Measurements from ENCODE around the gene PDSS2.
"Not testable (repeated sequence)": the region's sequence is repeated elsewhere in the genome, so short reads cannot be mapped to it uniquely, and the experiment has no call there.

Gene PDSS2

DNA sequence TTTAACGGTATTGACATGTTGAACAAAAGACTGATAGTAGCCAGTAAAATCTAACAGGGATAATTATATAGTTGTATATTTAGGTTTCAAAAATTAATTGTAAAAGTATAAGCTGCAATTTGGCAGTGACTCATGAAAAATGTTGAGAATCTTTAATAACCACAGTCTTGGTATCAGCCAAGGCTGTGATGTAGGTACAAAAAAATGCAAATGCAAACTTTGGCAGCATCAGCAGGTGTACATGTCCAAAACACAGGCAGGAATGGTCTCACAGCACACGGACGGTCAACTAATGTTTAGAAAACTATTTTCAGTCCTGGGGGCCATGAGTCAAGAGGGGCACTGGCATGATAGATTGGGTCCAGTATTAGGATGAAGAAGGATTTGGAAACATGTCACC is 285.6 kb downstream of the PDSS2 start:
- Histone ChIP-seq H3K27me3 (ENCODE audit: control insufficient read depth in 1 of 2, insufficient read depth in 1 of 2, low read length in 2 of 2) (no peaks in the 10 kb centered on the region), H3K79me1 (replicated peaks; ENCODE audit: low read length, poor library complexity, severe bottlenecking) (no peaks in the 10 kb centered on the region), H3K9me3 (ENCODE audit: control insufficient read depth, low read length) (no peaks in the 10 kb centered on the region), H3K36me3 (ENCODE audit: control insufficient read depth in 1 of 2, insufficient read depth in 2 of 2, low read depth in 1 of 2, low read length in 2 of 2) (no peaks in the 10 kb centered on the region), H2BK5ac (ENCODE audit: low read depth, low read length, poor library complexity, severe bottlenecking) (no peak overlapping the region), H3K27ac (ENCODE audit: low read length, poor library complexity, severe bottlenecking) (no peak overlapping the region), H3K4me3 (ENCODE audit: insufficient read depth in 1 of 2, low read depth in 1 of 2, low read length in 2 of 2) (no peak overlapping the region), H2BK15ac (ENCODE audit: low read depth, poor library complexity, severe bottlenecking) (no peak overlapping the region), H3K14ac (ENCODE audit: low read length in 2 of 2) (no peak overlapping the region), H3K23ac (ENCODE audit: low read length in 2 of 2) (no peak overlapping the region), H3K4me1 (ENCODE audit: control insufficient read depth, insufficient read depth, low read depth, low read length) (peaks cover 2% of the 10 kb centered on the region), H4K8ac (ENCODE audit: low read length) (no peak overlapping the region), H2AK5ac (ENCODE audit: low read length, severe bottlenecking) (no peak overlapping the region), H3K4me2 (ENCODE audit: low read length, poor library complexity, severe bottlenecking) (no peak overlapping the region), H3K9ac (ENCODE audit: low read length) (no peak overlapping the region), H4K91ac (ENCODE audit: low read length) (no peak overlapping the region), H3K4ac (ENCODE audit: low read depth in 1 of 2, low read length in 2 of 2) (no peak overlapping the region), H3K18ac (ENCODE audit: low read depth in 1 of 2, low read length in 2 of 2) (no peak overlapping the region), H2BK12ac (ENCODE audit: low read length in 2 of 2) (no peak overlapping the region), H2AFZ (ENCODE audit: low read depth, low read length) (no peak overlapping the region), H2BK120ac (ENCODE audit: low read depth, low read length) (no peak overlapping the region)
- 95% methylated on average over 3 of the region's 3 CpGs for WGBS
- DNase-seq = no peak

DNA sequence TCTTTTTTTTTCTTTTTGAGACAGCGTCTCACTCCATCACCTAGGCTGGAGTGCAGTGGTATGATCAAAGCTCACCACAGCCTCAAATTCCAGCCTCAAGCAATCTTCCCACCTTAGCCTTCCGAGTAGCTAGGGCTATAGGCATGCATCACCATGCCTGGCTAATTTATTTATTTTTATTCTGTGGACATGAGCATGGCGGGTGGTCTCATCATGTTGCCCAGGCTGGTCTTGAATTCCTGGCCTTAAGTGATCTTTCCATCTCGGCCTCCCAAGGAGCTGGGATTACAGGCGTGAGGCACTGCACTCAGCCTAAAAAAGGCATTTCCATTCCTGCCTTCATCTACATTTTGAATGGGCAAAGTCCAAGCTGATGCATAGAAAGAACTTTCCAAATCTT is 287.9 kb downstream of the PDSS2 start:
- Histone ChIP-seq H3K9ac (ENCODE audit: low read length) (no peak overlapping the region), H3K79me1 (replicated peaks; ENCODE audit: low read length, poor library complexity, severe bottlenecking) (no peaks in the 10 kb centered on the region), H2BK5ac (ENCODE audit: low read depth, low read length, poor library complexity, severe bottlenecking) (no peak overlapping the region), H3K4me1 (ENCODE audit: control insufficient read depth, insufficient read depth, low read depth, low read length) (peaks cover 2% of the 10 kb centered on the region), H3K4ac (ENCODE audit: low read depth in 1 of 2, low read length in 2 of 2) (no peak overlapping the region), H3K27me3 (ENCODE audit: control insufficient read depth in 1 of 2, insufficient read depth in 1 of 2, low read length in 2 of 2) (no peaks in the 10 kb centered on the region), H2AK5ac (ENCODE audit: low read length, severe bottlenecking) (no peak overlapping the region), H3K23ac (ENCODE audit: low read length in 2 of 2) (no peak overlapping the region), H3K27ac (ENCODE audit: low read length, poor library complexity, severe bottlenecking) (no peak overlapping the region), H4K91ac (ENCODE audit: low read length) (no peak overlapping the region), H3K4me2 (ENCODE audit: low read length, poor library complexity, severe bottlenecking) (no peak overlapping the region), H3K18ac (ENCODE audit: low read depth in 1 of 2, low read length in 2 of 2) (no peak overlapping the region), H2AFZ (ENCODE audit: low read depth, low read length) (no peak overlapping the region), H3K14ac (ENCODE audit: low read length in 2 of 2) (no peak overlapping the region), H2BK15ac (ENCODE audit: low read depth, poor library complexity, severe bottlenecking) (no peak overlapping the region), H4K8ac (ENCODE audit: low read length) (no peak overlapping the region), H3K9me3 (ENCODE audit: control insufficient read depth, low read length) (no peaks in the 10 kb centered on the region), H3K36me3 (ENCODE audit: control insufficient read depth in 1 of 2, insufficient read depth in 2 of 2, low read depth in 1 of 2, low read length in 2 of 2) (no peaks in the 10 kb centered on the region), H2BK120ac (ENCODE audit: low read depth, low read length) (no peak overlapping the region), H3K4me3 (ENCODE audit: insufficient read depth in 1 of 2, low read depth in 1 of 2, low read length in 2 of 2) (no peak overlapping the region), H2BK12ac (ENCODE audit: low read length in 2 of 2) (no peak overlapping the region)
- no peak for DNase-seq
- 96% methylated on average over 5 of the region's 5 CpGs for WGBS

DNA sequence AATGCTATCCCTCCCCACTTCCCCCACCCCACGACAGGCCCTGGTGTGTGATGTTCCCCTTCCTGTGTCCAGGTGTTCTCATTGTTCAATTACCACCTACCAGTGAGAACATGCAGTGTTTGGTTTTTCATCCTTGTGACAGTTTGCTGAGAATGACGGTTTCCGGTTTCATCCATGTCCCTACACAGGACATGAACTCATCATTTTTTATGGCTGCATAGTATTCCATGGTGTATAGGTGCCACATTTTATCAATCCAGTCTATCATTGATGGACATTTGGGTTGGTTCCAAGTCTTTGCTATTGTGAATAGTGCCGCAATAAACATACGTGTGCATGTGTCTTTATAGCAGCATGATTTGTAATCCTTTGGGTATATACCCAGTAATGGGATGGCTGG is 295.1 kb downstream of the PDSS2 start:
- not testable (repeated sequence) for H3K27ac ChIP-seq (ENCODE audit: low read length, poor library complexity, severe bottlenecking); H4K8ac ChIP-seq (ENCODE audit: low read length); H3K4me1 ChIP-seq (ENCODE audit: control insufficient read depth, insufficient read depth, low read depth, low read length); H3K79me1 ChIP-seq (replicated peaks; ENCODE audit: low read length, poor library complexity, severe bottlenecking); H2BK120ac ChIP-seq (ENCODE audit: low read depth, low read length); H3K23ac ChIP-seq (ENCODE audit: low read length in 2 of 2); DNase-seq; H3K4me2 ChIP-seq (ENCODE audit: low read length, poor library complexity, severe bottlenecking); H3K27me3 ChIP-seq (ENCODE audit: control insufficient read depth in 1 of 2, insufficient read depth in 1 of 2, low read length in 2 of 2); H2BK12ac ChIP-seq (ENCODE audit: low read length in 2 of 2); H3K9me3 ChIP-seq (ENCODE audit: control insufficient read depth, low read length); H3K9ac ChIP-seq (ENCODE audit: low read length); H3K18ac ChIP-seq (ENCODE audit: low read depth in 1 of 2, low read length in 2 of 2); H2BK5ac ChIP-seq (ENCODE audit: low read depth, low read length, poor library complexity, severe bottlenecking); H3K4ac ChIP-seq (ENCODE audit: low read depth in 1 of 2, low read length in 2 of 2); H2BK15ac ChIP-seq (ENCODE audit: low read depth, poor library complexity, severe bottlenecking); H3K36me3 ChIP-seq (ENCODE audit: control insufficient read depth in 1 of 2, insufficient read depth in 2 of 2, low read depth in 1 of 2, low read length in 2 of 2); H3K14ac ChIP-seq (ENCODE audit: low read length in 2 of 2); H2AFZ ChIP-seq (ENCODE audit: low read depth, low read length); H4K91ac ChIP-seq (ENCODE audit: low read length); H3K4me3 ChIP-seq (ENCODE audit: insufficient read depth in 1 of 2, low read depth in 1 of 2, low read length in 2 of 2); H2AK5ac ChIP-seq (ENCODE audit: low read length, severe bottlenecking)
- 100% methylated on average over 1 of the region's 5 CpGs for WGBS

DNA sequence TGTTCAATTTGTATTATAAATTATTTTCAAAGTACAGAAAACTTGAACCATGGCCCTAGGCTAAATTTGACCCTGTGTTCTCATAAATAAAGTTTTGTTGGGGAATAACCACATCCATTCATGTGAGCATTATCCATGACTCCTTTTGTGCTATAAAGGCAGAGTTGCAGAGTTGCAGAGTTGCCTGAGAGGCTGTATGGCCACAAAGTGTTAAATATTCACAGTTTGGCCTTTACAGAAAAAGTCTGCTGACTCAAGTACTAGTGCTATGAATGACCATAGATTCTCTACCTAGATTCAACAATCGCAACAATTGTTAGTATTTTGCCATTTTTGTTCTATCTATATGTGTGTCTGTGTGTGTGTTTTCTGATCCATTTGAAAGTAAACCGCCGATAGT is 297.8 kb downstream of the PDSS2 start:
- Histone ChIP-seq H3K36me3 (ENCODE audit: control insufficient read depth in 1 of 2, insufficient read depth in 2 of 2, low read depth in 1 of 2, low read length in 2 of 2) (no peaks in the 10 kb centered on the region), H3K27me3 (ENCODE audit: control insufficient read depth in 1 of 2, insufficient read depth in 1 of 2, low read length in 2 of 2) (no peaks in the 10 kb centered on the region), H2AFZ (ENCODE audit: low read depth, low read length) (no peak overlapping the region), H2BK15ac (ENCODE audit: low read depth, poor library complexity, severe bottlenecking) (no peak overlapping the region), H3K4me1 (ENCODE audit: control insufficient read depth, insufficient read depth, low read depth, low read length) (no peaks in the 10 kb centered on the region), H3K9ac (ENCODE audit: low read length) (no peak overlapping the region), H2BK120ac (ENCODE audit: low read depth, low read length) (no peak overlapping the region), H3K4me2 (ENCODE audit: low read length, poor library complexity, severe bottlenecking) (no peak overlapping the region), H3K27ac (ENCODE audit: low read length, poor library complexity, severe bottlenecking) (no peak overlapping the region), H4K91ac (ENCODE audit: low read length) (no peak overlapping the region), H2BK12ac (ENCODE audit: low read length in 2 of 2) (no peak overlapping the region), H2BK5ac (ENCODE audit: low read depth, low read length, poor library complexity, severe bottlenecking) (no peak overlapping the region), H3K4ac (ENCODE audit: low read depth in 1 of 2, low read length in 2 of 2) (no peak overlapping the region), H4K8ac (ENCODE audit: low read length) (no peak overlapping the region), H3K9me3 (ENCODE audit: control insufficient read depth, low read length) (no peaks in the 10 kb centered on the region), H3K18ac (ENCODE audit: low read depth in 1 of 2, low read length in 2 of 2) (no peak overlapping the region), H2AK5ac (ENCODE audit: low read length, severe bottlenecking) (no peak overlapping the region), H3K14ac (ENCODE audit: low read length in 2 of 2) (no peak overlapping the region), H3K4me3 (ENCODE audit: insufficient read depth in 1 of 2, low read depth in 1 of 2, low read length in 2 of 2) (no peak overlapping the region), H3K23ac (ENCODE audit: low read length in 2 of 2) (no peak overlapping the region), H3K79me1 (replicated peaks; ENCODE audit: low read length, poor library complexity, severe bottlenecking) (no peaks in the 10 kb centered on the region)
- 99% methylated on average over 2 of the region's 3 CpGs for WGBS
- DNase-seq = no peak
